Activated T-cell treated with anti-CD3 and anti-CD28 coated beads for 48 hours (primary cell): ENCODE data around the gene POLD2.
"Not testable (repeated sequence)": the region's sequence is repeated elsewhere in the genome, so short reads cannot be mapped to it uniquely, and the experiment has no call there.

ENCODE experiments used
- DNase-seq: peaks from one replicate; pipeline ENCODE4 v3.0.0-alpha.2; 2020; ENCODE audit warnings: low read depth

Gene POLD2

DNA sequence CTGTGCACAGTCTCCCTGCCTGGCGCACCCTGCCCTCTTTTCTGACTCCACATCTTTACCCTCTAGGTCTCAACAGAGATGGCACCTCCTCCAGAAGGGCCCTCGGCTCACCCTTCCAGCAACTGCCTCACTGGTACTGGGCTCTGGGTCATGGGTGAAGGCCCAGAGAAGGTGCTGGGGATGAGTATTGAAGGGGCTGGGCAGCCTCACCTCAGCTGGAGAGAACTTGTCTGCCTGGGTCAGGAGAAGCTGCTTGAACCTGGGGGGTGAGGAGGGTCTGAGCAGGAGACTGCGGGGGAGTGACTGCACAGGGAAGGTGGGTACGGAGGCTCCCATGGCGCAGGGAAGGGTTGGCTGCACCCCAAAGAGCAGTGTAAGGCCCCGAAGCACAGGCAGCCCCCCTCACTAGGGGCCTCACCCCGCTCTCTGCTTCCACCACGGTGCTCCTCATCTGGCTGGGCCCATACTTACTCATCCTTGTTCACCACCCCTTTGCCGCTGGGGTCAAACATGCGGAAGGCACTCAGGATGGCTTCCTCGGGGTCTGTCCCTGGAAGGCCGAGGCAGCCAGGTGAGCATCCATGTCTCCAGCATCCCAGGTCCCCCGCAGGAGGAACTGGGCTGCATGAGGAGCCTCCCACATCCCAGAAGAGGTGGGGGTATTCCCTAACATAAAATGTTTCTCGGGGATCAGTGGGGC is 16.1 kb upstream of the POLD2 start:
- no peak for DNase-seq

DNA sequence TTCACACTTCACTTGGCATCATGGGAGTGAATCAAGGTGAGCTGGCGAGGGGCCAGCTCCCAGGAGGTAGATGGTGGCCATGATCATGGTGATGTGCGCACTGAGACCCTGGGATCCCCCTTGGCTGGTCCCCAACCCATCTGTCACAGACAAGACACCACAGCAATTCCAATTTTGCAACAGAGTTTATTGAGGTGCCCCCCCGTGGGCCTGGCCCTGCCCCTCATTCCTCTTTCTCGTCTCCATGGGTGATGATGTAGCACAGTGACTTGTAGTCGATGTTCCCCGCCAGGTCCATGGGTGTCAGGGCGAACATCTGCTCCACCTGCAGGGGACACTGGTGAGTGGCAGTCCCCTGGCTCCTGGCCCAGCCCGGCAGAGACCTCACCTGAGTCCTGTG is 15.3 kb upstream of the POLD2 start:
- DNase-seq = no peak

DNA sequence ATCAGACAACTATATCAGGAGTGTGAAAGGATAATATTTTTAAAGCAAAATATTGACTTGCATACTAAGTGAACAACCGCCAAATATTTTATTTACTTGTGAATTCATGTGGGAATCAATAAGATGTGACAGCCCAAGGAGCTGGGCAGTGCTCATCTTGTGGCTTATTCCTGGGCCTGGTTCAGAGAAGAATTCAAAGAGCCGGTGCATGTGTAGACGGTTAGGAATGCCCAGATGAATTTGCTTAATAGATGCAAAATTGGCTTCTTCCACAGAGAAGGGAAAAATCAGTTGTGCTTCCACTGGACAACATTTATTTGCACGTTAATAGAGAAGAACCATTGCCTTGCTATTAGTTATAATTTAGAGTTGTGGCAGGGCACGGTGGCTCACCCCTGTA is 13.4 kb upstream of the POLD2 start:
- DNase-seq = no peak

DNA sequence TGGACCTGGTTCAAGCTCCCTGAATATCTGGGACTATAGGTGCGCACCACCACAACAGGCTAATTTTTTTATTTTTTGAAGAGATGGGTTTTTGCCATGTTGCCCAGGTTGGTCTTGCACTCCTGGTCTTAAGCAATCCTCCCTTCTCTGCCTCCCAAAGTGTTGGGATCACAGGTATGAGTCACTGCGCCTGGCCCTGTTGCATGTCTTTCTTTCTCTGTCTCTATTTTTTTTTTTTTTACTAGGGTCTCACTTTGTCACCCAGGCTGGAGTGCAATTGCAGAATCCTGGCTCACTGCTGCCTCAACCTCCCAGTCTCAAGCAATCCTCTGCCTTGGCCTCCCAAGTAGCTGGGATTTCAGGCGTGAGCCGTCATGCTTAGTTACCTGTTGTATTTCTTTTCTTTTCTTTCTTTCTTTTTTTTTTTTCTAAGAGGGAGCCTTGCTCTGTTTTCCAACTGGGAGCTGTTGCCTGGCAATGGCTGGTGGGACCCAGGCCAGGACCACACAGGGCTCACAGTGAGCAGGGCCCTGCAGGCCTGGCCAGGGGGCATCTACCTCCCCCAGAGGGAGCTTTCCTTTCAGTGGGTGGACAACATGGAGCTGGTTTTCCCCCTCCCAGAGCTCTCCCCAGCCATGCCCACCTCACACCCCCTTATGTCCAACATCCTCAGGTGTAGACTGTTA is 11.7 kb upstream of the POLD2 start:
- DNase-seq = no peak

DNA sequence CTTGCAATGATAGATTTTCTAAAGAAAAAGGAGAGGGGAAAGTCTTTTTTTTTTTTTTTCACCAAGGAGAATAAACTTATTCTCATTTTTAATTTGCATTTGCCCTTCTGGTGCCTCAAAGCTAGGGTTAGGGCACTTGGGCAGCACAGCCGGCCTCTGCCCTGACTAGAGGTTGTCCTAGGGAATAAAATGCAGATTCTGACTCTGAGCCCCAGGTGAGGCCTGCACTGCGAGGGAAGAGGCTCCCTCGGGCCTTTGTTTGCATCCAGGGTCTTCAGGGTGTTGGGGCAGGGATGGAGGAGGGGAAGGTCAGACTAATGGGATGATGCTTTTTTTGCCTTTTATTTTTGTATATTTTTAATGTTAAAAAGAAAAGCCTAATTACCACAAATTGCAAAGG is 9.9 kb upstream of the POLD2 start:
- no peak for DNase-seq

DNA sequence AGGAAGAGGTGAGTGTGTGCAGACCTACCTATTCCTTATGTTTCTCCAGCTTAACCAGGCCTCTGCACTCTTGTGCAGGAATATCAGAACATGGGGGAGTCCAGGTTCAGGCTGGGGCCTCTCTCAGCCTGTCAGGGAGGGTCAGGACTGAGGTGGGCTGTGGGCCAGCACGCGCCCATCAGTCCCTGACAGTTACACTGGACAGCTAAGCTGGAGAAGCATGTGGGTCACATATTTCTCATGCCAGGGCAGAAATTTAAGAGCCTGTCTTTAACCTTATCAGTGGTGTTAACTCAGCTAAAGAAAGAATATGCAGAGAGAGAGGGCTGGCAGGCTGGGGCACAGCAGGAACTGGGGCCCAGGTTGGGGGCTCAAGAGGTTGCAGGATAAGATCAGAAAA is 8.7 kb upstream of the POLD2 start:
- no peak for DNase-seq

DNA sequence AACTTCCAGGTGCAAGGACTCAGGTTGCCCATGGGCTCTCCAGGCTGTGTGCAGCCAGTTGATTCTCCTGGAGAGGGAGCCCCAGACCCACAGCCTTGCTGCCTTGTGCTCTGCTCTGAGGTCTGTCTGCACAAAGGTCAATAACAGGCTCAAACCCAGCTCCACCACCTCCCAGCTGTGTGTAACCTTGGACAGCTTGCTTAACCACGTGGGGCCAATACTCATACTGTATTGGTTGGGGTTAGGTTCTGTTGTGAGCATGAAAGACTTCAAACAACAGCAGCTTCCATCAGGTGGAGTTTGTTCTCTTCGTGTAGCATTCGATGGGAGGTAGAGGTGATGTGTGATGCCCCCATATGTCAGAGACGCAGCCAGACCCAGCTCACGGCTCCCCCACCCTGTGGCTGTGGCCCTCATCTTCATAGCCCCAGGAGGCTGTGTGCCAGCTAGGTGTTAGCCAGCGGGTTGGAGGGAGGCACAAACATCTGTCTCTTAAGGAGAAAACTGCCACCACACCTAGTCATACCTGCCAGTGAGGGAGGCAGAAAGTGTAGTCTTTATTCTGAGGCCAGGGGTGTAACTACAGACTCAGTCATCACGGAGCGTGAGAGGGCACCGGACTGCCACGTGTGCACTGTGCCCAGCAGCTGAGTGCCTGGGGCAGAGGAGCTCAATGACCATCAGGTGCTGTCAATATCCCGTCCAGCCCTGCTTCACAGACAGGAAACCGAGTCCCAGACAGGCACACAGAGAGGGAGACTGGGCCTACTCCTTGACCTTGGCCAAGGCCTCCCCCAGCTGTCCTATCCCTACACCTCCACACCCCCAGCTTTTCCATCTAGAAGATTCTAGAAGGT is 8.1 kb upstream of the POLD2 start:
- DNase-seq = no peak

DNA sequence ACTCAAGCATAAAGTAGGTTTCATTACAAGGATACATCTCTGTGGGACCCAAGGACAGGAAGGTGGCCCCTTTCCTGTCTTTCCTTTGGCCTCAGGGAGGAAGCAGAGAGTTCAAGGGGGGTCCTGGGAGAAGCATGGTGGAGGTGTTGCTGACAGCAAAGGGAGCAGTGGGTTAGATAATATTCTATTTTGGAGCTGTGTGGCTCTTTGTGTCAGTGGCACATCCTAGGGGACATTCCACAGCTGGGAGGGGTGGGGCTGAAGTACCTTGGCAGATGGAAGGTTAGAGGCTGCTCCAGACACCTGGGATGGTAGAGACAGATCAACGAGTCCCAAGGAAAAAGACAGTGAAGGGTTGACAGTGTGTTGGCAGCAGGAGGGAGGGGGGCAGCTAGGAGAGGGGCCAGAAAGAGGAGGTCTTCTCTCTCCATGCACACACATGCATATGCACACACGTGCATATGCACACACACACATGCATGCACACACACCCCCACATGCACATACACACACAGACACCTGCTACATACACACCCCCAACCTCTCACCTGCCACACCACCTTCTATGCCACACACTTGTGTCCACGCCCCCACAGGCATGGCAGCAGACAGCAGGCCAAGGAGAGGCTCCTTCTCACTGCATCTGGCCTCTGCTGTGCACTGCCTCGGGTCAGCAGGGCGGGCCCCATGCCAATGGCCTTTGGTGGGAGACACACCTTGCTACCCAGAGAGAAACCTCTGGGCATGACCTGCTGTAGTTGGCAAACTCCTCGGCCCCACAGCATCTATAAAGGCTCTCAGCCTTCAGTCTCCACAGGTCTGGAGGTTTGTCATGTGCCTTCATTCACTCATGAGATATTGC is 5.6 kb upstream of the POLD2 start:
- no peak for DNase-seq

DNA sequence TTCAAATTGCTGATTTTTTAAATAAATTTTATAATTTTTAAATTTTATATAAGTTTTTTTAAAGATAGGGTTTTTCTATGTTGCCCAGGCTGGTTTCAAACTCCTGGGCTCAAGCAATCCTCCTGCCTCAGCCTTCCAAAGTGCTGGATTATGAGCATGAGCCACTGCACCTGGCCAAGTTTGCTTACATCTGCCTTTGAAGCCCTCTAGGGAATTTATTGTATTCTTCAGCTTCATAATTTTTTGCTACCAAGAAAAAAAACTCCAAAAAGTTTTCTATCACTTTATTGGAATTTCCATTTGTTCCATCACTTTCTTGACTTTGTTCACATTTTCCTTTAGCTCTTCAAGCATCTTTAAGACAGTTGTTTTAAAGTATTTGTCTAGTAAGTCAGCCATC is 3.8 kb upstream of the POLD2 start:
- DNase-seq = no peak

DNA sequence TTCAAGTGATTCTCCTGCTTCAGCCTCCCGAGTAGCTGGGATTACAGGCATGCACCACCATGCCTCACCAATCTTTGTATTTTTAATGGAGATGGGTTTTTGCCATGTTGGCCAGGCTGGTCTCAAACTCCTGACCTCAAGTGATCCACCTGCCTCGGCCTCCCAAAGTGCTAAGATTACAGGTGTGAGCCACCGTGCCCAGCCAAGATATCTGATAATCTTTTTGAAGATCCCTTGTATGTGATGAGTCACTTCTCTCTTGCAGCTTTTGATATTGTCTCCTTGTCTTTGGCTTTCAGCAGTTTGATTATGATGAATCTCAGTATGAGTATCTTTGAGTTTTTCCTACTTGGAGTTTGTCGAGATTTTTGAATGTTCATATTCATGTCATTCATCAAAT is 3.2 kb upstream of the POLD2 start:
- not testable (repeated sequence) for DNase-seq

DNA sequence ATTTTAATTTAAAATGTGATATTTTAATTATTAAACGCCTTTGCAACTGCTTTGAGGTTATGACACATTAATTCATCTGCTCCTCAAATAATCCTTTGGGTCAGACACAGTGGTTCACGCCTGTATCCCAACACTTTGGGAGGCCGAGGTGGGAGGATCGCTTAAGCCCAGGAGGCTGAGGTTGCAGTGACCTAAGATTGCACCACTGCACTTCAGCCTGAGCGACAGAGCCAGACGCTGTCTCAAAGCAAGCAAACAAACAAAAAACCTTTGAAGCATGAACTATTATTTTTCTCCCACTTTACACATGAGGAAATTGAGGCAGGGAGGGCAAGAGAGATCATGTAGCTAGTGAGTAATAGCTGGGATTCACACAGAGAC is 1.5 kb upstream of the POLD2 start:
- no peak for DNase-seq

DNA sequence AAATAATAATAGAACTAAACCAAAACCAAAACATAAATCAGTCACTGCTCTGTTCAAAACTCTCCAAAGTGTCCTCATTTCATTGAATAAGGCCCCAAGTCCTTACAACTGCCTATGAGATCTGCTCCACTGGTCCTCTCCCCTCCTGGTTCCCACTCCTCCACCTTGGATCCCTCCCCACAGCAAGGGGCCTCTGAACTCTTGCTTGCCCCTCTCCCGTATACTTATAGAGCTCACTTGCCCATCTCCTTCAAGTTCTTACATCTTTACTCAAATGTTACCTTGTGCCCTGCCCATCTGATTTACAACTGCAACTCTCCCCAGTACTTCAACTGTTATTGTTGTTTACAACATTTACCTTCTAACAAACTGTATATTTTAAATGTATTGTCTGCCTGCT is 819 bp downstream of the POLD2 start:
- DNase-seq = no peak

DNA sequence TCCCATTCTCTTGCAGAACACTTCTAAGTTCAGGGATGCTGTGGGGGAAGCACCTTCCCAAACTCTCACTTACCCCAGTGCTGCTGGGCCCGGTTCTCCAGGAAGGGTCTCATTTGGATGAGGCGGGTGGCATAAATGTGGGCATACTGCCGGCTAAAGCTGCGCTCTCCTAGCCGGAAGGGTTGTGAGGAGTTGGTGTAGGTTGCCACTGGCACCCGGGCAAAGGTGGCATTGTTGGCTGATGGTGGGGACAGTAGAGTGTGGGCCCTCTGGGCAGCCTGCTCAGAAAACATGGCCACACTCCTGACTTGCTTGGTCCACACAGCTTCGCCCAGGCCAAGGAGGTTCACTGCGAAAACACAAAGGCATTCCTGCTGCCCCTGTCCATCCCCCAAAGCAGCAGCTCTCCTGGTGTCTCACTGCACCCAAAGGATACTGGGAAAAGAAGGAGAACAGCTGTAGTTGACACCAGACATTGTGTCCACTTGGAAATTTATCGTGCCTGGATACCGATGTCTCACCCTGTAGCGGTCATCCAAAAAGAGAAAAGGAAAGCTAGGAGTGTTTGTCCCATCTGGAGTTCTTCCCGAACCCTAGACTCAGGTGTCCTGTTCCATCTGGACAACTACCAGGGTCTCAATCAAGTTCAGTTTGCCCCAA is 1.5 kb downstream of the POLD2 start:
- no peak for DNase-seq

DNA sequence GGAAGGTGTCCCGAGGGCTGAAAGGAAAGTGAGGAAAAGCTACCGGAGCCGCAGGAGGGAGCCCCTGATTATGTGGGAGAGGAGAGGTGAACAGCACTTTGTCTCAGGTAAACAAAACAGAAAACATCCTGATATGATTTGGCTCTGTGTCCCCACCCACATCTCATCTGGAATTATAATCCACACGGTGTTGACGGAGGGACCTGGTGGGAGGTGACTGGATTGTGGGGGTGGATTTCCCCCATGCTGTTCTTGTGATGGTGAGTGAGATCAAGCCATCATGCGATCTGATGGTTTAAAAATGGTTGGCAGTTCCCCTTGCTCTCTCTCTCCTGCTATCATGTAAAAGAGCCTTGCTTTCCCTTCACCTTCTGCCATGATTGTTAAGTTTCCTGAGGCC is 3.0 kb downstream of the POLD2 start:
- DNase-seq = no peak

DNA sequence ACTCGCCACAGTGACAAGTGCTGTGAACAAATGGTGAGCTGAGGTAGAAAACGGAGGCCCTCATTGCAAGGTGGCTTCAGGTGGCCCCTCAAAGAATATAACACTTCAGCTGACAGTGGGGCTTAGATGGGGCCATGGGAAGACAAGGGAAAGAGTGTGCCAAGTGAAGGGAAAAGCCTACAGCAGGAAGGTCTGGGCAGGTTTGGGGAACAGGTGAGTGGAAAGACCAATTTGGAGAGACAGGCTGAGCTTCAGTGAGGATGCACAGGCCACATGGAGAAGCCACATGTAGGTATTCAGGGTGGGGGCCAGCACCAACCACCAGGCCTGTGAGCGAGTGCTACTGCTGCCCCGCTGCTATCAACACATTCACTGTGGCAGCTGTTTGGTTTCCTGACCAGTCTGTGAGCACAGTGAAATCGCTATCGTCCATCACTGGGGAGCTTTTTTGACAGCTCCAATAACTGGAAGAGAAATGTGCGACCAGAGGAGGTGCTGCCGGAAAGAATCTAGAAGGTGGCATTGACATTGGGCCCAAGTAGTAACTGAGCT is 3.4 kb downstream of the POLD2 start:
- DNase-seq = no peak

DNA sequence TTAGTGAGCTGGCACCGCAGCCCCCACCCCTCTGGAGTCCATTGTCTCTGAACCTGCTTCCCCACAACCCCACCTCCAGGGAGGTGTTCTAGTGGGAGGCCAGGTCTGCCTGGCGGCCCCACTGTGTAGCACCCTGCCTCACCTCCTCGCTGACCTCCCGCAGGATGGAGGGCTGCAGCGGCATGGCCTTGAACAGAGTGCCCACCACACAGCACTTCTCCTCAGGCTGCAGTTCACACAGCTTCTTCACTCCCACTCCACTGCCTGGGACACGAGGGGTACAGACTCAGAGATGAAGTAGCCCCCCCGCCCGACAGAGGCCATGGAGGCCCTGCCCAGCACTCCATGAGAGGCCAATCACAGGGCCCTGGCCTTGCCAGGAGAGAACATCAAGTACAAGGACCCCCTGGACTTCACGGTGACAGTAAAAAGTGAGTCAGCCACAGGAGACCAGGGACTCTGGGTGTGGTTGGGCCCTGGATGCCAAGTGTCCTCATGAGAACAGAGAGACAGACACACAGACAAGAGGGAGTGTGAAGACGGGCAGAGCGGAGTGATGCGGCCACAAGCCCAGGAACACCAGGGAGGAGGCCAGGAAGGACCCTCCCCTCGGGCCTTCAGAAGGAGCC is 5.4 kb downstream of the POLD2 start:
- DNase-seq = no peak

DNA sequence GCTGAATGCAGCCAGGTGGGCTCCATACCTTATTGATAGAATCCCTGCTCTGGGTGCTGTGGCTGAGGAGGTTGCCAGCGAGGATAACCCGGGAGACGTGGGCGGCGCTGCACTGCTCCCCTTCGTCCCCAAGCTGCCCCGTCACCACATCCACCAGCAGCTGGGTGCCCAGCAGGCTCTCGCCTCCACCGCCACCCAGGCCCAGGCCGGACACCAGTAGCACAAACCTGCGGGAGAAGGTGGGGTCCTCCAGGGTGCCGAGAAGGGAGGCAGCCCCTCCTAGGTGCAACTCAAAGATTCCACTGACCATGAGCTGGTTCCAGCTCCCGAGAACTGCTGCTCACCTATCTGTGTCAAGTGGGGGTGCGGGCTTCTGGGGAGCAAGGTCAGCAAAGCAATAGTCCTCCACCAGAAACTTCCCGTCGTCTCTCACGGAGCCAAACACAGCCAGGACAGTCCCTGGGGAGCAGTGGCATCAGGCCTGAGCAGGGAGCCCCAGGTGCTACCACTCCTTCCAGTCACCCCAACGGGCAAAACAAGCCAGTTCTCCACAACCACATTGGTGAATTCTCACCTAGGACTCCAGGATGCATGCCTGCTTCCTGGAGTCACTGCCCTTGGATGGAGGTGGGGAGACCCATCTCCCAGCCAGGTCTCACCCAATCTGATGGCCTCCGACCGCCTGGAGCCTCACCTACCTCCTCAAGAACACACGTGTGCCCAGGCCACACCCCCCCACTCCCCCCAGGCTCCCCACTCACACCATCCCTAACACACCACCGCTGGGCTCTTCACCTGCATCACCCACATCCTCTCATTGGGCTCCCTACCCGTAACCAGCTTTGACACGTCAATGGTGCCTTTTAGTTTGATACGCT is 6.3 kb downstream of the POLD2 start:
- DNase-seq = no peak

DNA sequence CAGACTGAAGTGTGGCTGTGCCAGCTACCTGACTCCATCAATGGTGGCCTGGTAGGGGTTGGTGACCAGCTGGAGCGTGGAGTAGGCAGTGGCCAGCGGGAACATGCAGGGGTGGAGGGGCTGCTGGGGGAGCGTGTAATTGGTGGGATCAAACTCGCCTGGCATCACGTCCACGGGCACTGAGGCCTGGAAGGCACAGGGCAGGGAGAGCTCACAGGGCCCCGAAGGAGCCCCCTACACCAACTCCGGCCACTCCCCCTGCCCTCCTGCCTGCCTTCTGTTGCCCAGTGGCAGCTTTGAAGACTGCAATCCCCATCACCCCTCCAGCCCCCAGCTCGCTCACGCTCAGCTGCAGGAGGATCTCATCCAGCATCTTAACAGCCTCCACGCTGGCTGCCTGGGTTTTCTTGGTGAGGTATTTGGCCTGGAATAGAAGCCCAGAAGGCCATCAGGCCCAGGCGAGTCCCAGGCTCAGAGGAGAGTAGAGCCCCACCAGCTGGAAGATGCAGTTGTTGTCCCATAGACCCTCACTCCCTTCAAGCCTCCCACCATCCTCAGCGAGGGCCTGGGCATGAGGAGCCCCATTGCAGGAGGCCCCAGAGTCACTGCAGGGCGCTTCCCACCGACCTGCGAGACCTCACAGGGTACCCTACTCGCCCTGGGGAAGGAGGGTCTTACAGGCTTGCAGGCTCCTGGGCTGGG is 7.1 kb downstream of the POLD2 start:
- DNase-seq = no peak
